OCI-LY7 (cell line): ENCODE measurements around the gene TNRC6C. TPM values are rescaled to one million over a fixed set of nuclear protein-coding genes. Genes with fewer than 3 reads are reported as not detected.

Source experiments
- BruUV-seq: library from RNA; stranded (reverse); fragments of 400-500 nt; replicated peaks from 2 replicates; lab custom pipeline; 2021; lab: Mats Ljungman, UMichigan
- CTCF ChIA-PET: fragments of 300-600 bp; sonication (Branson Sonifier 250); formaldehyde crosslinking; loops from one replicate; lab custom pipeline; 2022; ENCODE audit warnings: antibody characterized with exemption; ENCODE audit not compliant: unreplicated experiment; lab: Charles Lee
- POLR2A ChIA-PET: fragments of 300-600 bp; sonication (Branson Sonifier 250); formaldehyde crosslinking; loops from one replicate; lab custom pipeline; 2022; ENCODE audit warnings: antibody characterized with exemption; lab: Charles Lee
- DNase-seq: peaks from one replicate; pipeline ENCODE4 v3.0.0-alpha.2; 2015; ENCODE audit warnings: low spot score
- H2AFZ ChIP-seq: fragments of 200-600 bp; sonication (generic), shearing (Covaris generic); 2 replicates; pipeline ENCODE4 v1.6.1; 2014; ENCODE audit warnings: mild to moderate bottlenecking, antibody characterized with exemption, low read length, moderate library complexity
- H3K27ac ChIP-seq: fragments of 200-600 bp; sonication (generic); 2 replicates; pipeline ENCODE4 v1.5.1; 2014; ENCODE audit warnings: mixed run types, low read depth, mild to moderate bottlenecking, moderate library complexity, low read length, inconsistent platforms; ENCODE audit not compliant: poor library complexity, severe bottlenecking
- H3K36me3 ChIP-seq: fragments of 200-600 bp; sonication (generic); 2 replicates; pipeline ENCODE4 v1.6.1; 2014; ENCODE audit warnings: mild to moderate bottlenecking, antibody characterized with exemption, low read length, moderate library complexity, mixed read lengths; ENCODE audit not compliant: insufficient read depth
- H3K4me1 ChIP-seq: fragments of 200-600 bp; sonication (generic); 2 replicates; pipeline ENCODE4 v1.5.1; 2014; ENCODE audit warnings: mild to moderate bottlenecking, low read length; ENCODE audit not compliant: insufficient read depth, poor library complexity, severe bottlenecking
- H3K4me2 ChIP-seq: fragments of 200-600 bp; sonication (generic); 2 replicates; pipeline ENCODE4 v1.6.1; 2014; ENCODE audit warnings: mild to moderate bottlenecking, low read length
- H3K4me3 ChIP-seq: fragments of 200-600 bp; sonication (generic); 2 replicates; pipeline ENCODE4 v1.5.1; 2014; ENCODE audit warnings: mild to moderate bottlenecking, low read depth, low read length; ENCODE audit not compliant: poor library complexity, severe bottlenecking
- H3K79me2 ChIP-seq: fragments of 200-600 bp; sonication (generic); 2 replicates; pipeline ENCODE4 v1.6.1; 2016; ENCODE audit warnings: low read depth, mild to moderate bottlenecking, low read length, moderate library complexity, mixed read lengths; ENCODE audit not compliant: insufficient read depth
- H3K9me2 ChIP-seq: fragments of 200-600 bp; sonication (generic); 2 replicates; pipeline ENCODE4 v1.6.1; 2016; ENCODE audit warnings: mild to moderate bottlenecking, low read length, mixed read lengths; ENCODE audit not compliant: insufficient read depth
- H3K9me3 ChIP-seq: fragments of 200-600 bp; sonication (generic); 2 replicates; pipeline ENCODE4 v1.6.1; 2014; ENCODE audit warnings: mild to moderate bottlenecking, mixed run types, low read length, mixed read lengths
- H4K20me1 ChIP-seq: fragments of 200-600 bp; sonication (generic); 2 replicates; pipeline ENCODE4 v1.6.1; 2014; ENCODE audit warnings: mild to moderate bottlenecking, antibody characterized with exemption, low read length, moderate library complexity, mixed read lengths; ENCODE audit not compliant: insufficient read depth
- CTCF ChIP-seq: fragments of 200-600 bp; sonication (generic); conservative IDR thresholded peaks from 2 replicates; pipeline ENCODE4 v1.5.1; 2014; ENCODE audit warnings: mild to moderate bottlenecking, antibody characterized with exemption, low read length, moderate library complexity, mixed read lengths
- EZH2phosphoT487 ChIP-seq: fragments of 200-600 bp; sonication (generic); IDR thresholded peaks from 2 replicates; pipeline ENCODE4 v1.6.1; 2018; ENCODE audit warnings: low read depth, borderline replicate concordance, mild to moderate bottlenecking, mixed run types, antibody characterized with exemption, low read length, moderate library complexity, mixed read lengths
- intact Hi-C: fragments of 100-400 bp; cut with micrococcal nuclease; formaldehyde crosslinking; loops from one replicate; pipeline ENCODE4 v1.10.0; 2022; ENCODE audit not compliant: unreplicated experiment
- total RNA-seq, 2 experiments: library from RNA; depleted of rRNA in 1 of 2; stranded (reverse); fragments of >200 nt in 1 of 2; shearing (Covaris generic) in 1 of 2; gene quantifications; 2 replicates each; pipeline ENCODE4 v1.2.3, GENCODE V29; 2014 to 2022

Gene TNRC6C
- total RNA-seq, 2 experiments from 2014 or later: 8.5 to 25.2 TPM

DNA sequence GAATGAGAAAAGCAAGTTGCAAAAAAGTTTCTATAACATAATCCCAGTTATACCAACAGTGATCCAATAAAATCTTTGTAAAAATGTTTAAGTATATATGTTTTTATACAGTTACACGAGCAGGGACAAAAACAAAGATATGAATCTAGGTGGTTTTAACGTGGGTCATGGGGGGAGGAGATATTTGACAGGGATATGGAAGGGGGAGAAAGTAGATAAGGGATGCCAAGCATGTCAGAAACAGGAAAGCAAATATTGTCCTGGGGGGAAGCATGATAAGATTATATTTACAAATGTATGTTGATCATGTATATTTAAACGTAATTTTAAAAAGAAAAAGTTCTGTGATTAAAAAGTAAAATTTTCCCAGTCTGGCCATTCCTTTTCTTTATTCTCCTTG lies 43.1 kb downstream of the TNRC6C start:
- no peak overlapping the region for H2AFZ ChIP-seq
- no peaks in the 10 kb centered on the region for H3K79me2 ChIP-seq
- ChIA-PET CTCF (no interaction called here), POLR2A (interaction anchor here (0.6 to 0.9 kb wide), 2 partner anchors 43 to 191 kb away, joined by 3 read pairs; partner anchors contain the start of gene TNRC6C)
- TF ChIP-seq EZH2phosphoT487: no peak
- TF ChIP-seq CTCF: no peak
- H3K9me3 ChIP-seq: no peaks in the 10 kb centered on the region
- 0 out of 2 replicates have a peak, but pooled peaks cover 11% of the 10 kb centered on the region for H4K20me1 ChIP-seq
- H3K4me3 ChIP-seq: no peak overlapping the region
- H3K36me3 ChIP-seq: no peaks in the 10 kb centered on the region
- no peak overlapping the region for H3K4me2 ChIP-seq
- DNase-seq: no peak
- BruUV-seq: no TSS peak
- intact Hi-C loops: no loop called here
- H3K9me2 ChIP-seq: no peaks in the 10 kb centered on the region
- peaks cover 6% of the 10 kb centered on the region for H3K4me1 ChIP-seq
- no peak overlapping the region for H3K27ac ChIP-seq

DNA sequence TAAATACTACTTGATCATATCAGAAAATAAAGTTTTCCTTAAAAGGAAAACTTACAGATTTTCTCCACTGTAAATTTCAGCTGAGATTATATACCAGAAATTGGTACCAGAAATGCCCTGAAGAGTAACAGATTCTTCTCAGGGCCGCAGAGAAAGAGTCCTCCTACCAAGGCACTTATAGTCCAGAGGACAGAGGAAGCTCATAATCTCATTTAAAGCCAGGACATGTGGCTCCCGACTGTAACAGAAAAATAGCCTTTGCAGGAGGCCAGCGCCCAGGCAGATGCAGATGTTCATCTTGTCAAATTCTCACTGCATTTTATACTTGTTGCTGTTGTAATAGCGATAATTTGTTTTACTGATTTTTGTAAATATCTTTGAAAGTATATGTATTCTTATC lies 43.7 kb downstream of the TNRC6C start:
- no peaks in the 10 kb centered on the region for H3K9me2 ChIP-seq
- intact Hi-C loops: no loop called here
- DNase-seq: no peak
- no peak for TF ChIP-seq EZH2phosphoT487
- TF ChIP-seq CTCF: no peak
- H4K20me1 ChIP-seq: 0 out of 2 replicates have a peak, but pooled peaks cover 8% of the 10 kb centered on the region
- no peak overlapping the region for H3K4me2 ChIP-seq
- H3K36me3 ChIP-seq: no peaks in the 10 kb centered on the region
- no peaks in the 10 kb centered on the region for H3K9me3 ChIP-seq
- peaks cover 6% of the 10 kb centered on the region for H3K4me1 ChIP-seq
- ChIA-PET CTCF (interaction anchor here (0.8 kb wide), 1 partner anchor 231 kb away, joined by 3 read pairs; no protein-coding TSS in a partner anchor), POLR2A (interaction anchor here (0.6 to 0.9 kb wide), 3 partner anchors 44 to 191 kb away, joined by 3 read pairs; partner anchors contain the start of gene TNRC6C)
- no TSS peak for BruUV-seq
- no peak overlapping the region for H2AFZ ChIP-seq
- no peak overlapping the region for H3K4me3 ChIP-seq
- H3K79me2 ChIP-seq: no peaks in the 10 kb centered on the region
- H3K27ac ChIP-seq: no peak overlapping the region

DNA sequence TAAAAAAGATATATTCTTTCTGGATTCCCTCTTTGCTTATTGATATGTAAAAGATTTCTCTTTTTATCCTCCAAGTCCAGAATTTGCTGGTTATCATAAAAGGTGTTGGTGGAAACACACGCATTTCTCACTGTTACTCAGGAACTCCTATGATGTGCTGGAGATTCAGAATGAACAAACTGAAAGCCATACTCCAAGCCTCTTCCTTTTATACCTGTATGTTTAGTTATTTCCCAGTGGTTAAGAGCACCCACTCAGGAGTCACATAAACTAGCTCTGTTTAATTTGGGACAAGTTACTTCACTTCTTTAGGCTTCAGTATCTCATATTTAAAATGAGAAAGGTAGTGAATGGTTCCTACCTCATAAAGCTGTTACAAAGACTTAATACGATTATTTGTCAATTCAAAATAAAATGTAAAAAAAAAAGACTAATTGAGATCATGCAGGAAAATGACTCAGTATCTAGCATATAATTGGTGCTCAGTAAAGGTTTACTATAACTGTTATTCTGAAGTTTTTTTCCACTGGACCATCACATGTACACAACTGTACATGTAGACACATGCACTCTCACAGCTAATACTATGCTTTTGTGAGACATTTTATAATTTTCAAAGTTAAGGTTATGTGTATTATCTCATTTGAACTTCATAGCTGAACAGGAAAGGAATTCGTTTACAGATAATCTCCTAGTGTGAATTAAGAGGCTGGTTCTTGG lies 47.1 kb downstream of the TNRC6C start:
- Histone ChIP-seq H3K4me1 (peaks cover 6% of the 10 kb centered on the region), H3K36me3 (no peaks in the 10 kb centered on the region), H3K79me2 (no peaks in the 10 kb centered on the region), H3K9me2 (no peaks in the 10 kb centered on the region), H2AFZ (no peak overlapping the region), H3K27ac (no peak overlapping the region), H3K4me2 (no peak overlapping the region), H4K20me1 (0 out of 2 replicates have a peak, but pooled peaks cover 5% of the 10 kb centered on the region), H3K4me3 (no peak overlapping the region), H3K9me3 (no peaks in the 10 kb centered on the region)
- ChIA-PET CTCF (no interaction called here), POLR2A (interaction anchor here (0.7 to 1.6 kb wide), 3 partner anchors 12 to 354 kb away, joined by 3 to 11 read pairs (median 6); partner anchors contain the start of gene TNRC6C)
- intact Hi-C loops: no loop called here
- BruUV-seq: no TSS peak
- no peak for DNase-seq
- no peak for TF ChIP-seq CTCF
- no peak for TF ChIP-seq EZH2phosphoT487
